HG03575 (cell line): ENCODE measurements around the gene DRICH1.
"Not testable (repeated sequence)": the region's sequence is repeated elsewhere in the genome, so short reads cannot be mapped to it uniquely, and the experiment has no call there.

ENCODE experiments used
- ATAC-seq: cut with Tn5 transposase; IDR thresholded peaks from one replicate; pipeline ENCODE4 v1.9.1; 2021; ENCODE audit not compliant: unreplicated experiment, insufficient number of reproducible peaks, low FRiP score; ENCODE audit errors: extremely low read depth

The DRICH1 gene

GRCh38 chr22:23632178-23632577, at the start of gene DRICH1:
Gene DRICH1, minus strand, starts transcription at chr22:23632321. Its CDS starts 298 bp downstream, at chr22:23632023.
- no peak for ATAC-seq

- no peak for ATAC-seq
Measured at GRCh38 chr22:23681026-23681809, 49.1 kb upstream of the DRICH1 start.

- ATAC-seq, result no peak
Measured at GRCh38 chr22:23678133-23678532, 46.0 kb upstream of the DRICH1 start.

- ATAC-seq, result no peak
Measured at GRCh38 chr22:23677701-23677995, 45.5 kb upstream of the DRICH1 start.

GRCh38 chr22:23676841-23677700, 45.0 kb upstream of the DRICH1 start:
- ATAC-seq, result not testable (repeated sequence)

GRCh38 chr22:23675502-23676415, 43.6 kb upstream of the DRICH1 start:
- ATAC-seq, result no peak

- ATAC-seq, result not testable (repeated sequence)
Measured at GRCh38 chr22:23674886-23675501, 42.9 kb upstream of the DRICH1 start.

- ATAC-seq, result no peak
Measured at GRCh38 chr22:23673826-23674690, 41.9 kb upstream of the DRICH1 start.

- no peak for ATAC-seq
Measured at GRCh38 chr22:23673050-23673620, 41.0 kb upstream of the DRICH1 start.

GRCh38 chr22:23672307-23673049, 40.4 kb upstream of the DRICH1 start:
- ATAC-seq, result not testable (repeated sequence)

GRCh38 chr22:23671387-23671786, 39.3 kb upstream of the DRICH1 start:
- ATAC-seq, result not testable (repeated sequence)

- ATAC-seq, result no peak
Measured at GRCh38 chr22:23670378-23671295, 38.5 kb upstream of the DRICH1 start.

- ATAC-seq, result not testable (repeated sequence)
Measured at GRCh38 chr22:23660381-23660780, 28.3 kb upstream of the DRICH1 start.

GRCh38 chr22:23657727-23658126, 25.6 kb upstream of the DRICH1 start:
- no peak for ATAC-seq

- no peak for ATAC-seq
Measured at GRCh38 chr22:23655891-23656475, 23.9 kb upstream of the DRICH1 start.

- ATAC-seq, result no peak
Measured at GRCh38 chr22:23652711-23653110, 20.6 kb upstream of the DRICH1 start.
